ENCODE data around the gene NOL12. TPM values are rescaled to one million over a fixed set of nuclear protein-coding genes. Genes with fewer than 3 reads are reported as not detected.
A peak's percentile ranks its signal among the peaks of the same experiment; 100 is the strongest.

NOL12 gene, protein sequence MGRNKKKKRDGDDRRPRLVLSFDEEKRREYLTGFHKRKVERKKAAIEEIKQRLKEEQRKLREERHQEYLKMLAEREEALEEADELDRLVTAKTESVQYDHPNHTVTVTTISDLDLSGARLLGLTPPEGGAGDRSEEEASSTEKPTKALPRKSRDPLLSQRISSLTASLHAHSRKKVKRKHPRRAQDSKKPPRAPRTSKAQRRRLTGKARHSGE
- 10 to 100 TPM in 2 of 6 donors, 1 to 10 TPM in 4; 6.0 to 12.3 (median 8.5) TPM for total RNA-seq
- 10 to 100 TPM; 19.0 to 25.6 TPM for polyA plus RNA-seq

DNA sequence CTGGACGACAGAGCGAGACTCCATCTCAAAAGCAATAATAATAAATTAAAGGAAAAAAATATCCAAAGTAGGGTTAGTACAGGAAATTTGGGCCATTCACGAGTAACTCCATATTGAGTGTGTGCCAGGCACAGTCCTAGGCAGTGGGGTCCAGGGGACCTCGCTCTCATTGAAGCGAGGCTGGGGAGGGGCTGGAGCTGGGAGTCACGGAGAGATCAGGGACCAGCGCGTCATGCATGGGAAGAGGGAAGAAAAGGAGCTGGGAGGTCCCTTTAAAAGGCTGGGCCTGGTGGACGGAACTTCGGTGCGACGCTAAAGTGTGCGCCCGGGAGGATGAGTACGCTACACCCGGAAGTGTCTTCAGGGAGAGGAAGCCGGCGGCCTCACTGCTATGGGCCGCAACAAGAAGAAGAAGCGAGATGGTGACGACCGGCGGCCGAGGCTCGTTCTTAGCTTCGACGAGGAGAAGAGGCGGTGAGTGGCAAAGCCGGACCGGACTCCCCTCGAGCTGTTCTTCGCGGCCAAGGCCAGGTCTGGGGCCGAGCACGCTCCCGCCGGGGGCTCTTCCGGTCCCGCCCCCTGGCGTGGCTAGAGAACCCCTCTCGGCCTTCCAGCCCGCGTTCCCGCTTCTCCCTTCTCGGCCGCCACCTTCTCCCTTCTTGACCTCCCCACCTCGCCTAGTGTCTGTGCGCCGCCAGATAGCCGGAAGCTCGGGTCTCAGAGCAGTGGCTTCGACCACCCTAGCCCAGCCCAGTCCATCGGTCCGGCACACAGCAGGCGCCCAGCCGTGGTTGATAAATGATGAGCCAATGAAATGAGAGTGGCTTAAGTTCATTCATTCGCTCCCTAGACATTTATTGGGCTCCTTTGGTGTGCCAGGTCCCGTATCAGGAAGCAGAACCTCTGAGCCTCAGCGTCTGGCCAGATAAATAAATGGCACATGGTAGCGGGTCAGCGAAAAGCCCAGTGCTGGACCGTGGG is at the start of gene NOL12:
NOL12 (plus strand) TSS at position 342 of the 981 bp plus-strand sequence; CDS start at position 392, 50 bp downstream.
- Histone ChIP-seq H3K4me1 (peaks cover 0 to 7% (median 0%) of the 10 kb centered on the region in 3 donors), H3K4me3 (peak within 1 kb of the TSS; percentile 70 to 94 (median 85)), H3K9me3 (no peaks in the 10 kb centered on the region), H3K27me3 (no peaks in the 10 kb centered on the region), H3K36me3 (peaks cover 0 to 20% (median 3%) of the 10 kb centered on the region in 3 donors), H3K27ac (peak within 1 kb of the TSS; percentile 24 to 71 (median 65))
- TF ChIP-seq, protein P1, sequence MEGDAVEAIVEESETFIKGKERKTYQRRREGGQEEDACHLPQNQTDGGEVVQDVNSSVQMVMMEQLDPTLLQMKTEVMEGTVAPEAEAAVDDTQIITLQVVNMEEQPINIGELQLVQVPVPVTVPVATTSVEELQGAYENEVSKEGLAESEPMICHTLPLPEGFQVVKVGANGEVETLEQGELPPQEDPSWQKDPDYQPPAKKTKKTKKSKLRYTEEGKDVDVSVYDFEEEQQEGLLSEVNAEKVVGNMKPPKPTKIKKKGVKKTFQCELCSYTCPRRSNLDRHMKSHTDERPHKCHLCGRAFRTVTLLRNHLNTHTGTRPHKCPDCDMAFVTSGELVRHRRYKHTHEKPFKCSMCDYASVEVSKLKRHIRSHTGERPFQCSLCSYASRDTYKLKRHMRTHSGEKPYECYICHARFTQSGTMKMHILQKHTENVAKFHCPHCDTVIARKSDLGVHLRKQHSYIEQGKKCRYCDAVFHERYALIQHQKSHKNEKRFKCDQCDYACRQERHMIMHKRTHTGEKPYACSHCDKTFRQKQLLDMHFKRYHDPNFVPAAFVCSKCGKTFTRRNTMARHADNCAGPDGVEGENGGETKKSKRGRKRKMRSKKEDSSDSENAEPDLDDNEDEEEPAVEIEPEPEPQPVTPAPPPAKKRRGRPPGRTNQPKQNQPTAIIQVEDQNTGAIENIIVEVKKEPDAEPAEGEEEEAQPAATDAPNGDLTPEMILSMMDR (IDR thresholded peaks at IDR 0.05) = no peak
- peak; percentile 93 to 96 (median 96) for ATAC-seq
- FAIRE-seq = no peak
- intact Hi-C loops (cut with DNase I) = loop anchor here in 1 of 3 donors (10.0 kb wide), 1 partner anchor 141 kb away; no protein-coding TSS in a partner anchor
- WGBS, 2 donors = 1 to 2% methylated on average over 61 to 62 of the region's 62 CpGs
- DNase-seq = peak; percentile 79 to 93 (median 82)

DNA sequence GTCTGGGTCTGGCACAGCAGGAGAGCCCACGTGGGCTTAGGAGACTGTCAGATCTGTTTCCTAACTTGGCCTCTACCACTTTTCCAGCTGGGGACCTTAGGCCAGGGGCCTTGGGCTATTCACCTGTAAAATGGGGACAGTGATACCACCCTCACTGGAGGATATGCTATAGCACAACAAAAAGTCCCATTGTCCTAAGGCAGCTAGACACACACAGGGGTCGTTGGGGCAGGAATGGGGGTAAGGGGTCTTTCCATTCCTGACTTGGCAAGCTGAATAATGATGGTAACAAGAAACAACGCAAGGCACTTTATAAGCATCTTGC is 49.2 kb upstream of the NOL12 start:
- Histone ChIP-seq H3K27me3 (no peaks in the 10 kb centered on the region), H3K4me3 (no peak overlapping the region), H3K36me3 (peaks cover 0 to under 1% (median 0%) of the 10 kb centered on the region in 3 donors), H3K9me3 (no peaks in the 10 kb centered on the region), H3K4me1 (peaks cover 0 to 12% (median 5%) of the 10 kb centered on the region in 3 donors), H3K27ac (no peak overlapping the region)
- WGBS, 2 donors = 67 to 75% methylated on average over 3 of the region's 3 CpGs
- intact Hi-C loops (cut with DNase I) = no loop called here
- TF ChIP-seq, protein P1 (IDR thresholded peaks at IDR 0.05) = no peak
- DNase-seq = no peak
- ATAC-seq = no peak
- FAIRE-seq = no peak

DNA sequence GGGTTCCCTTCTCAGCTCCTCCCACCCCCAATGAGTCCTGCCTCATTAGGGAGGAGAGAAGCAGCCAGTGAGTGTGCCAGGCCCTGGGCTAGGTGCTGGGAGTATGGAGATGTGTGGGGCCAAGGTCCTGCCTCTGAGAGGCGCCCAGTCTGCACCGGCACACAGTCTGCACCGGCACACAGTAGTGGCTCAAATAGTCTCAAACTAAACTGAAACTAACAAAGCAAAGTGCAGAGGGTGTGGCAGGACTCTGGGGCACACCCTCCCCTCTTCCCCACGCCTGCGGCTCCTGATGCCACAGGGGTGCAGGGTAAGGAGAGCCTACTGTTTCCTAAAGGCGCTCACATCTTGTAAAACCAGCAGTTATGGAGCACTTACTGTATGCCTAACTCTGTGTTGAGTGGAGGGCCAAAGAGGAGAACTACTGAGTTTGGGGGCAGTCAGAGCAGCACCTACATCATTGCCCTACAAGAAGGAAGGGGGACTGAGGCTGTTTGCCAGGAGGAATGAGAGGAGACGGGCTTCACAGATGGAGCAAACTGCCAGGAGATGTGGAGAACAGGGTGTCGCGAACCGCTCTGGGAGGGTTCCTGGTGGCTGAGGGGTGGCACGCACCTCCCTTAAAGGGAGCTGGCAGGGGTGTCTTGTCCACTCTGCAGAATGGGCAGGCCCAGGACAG is 47.6 kb upstream of the NOL12 start:
- ATAC-seq = no peak

DNA sequence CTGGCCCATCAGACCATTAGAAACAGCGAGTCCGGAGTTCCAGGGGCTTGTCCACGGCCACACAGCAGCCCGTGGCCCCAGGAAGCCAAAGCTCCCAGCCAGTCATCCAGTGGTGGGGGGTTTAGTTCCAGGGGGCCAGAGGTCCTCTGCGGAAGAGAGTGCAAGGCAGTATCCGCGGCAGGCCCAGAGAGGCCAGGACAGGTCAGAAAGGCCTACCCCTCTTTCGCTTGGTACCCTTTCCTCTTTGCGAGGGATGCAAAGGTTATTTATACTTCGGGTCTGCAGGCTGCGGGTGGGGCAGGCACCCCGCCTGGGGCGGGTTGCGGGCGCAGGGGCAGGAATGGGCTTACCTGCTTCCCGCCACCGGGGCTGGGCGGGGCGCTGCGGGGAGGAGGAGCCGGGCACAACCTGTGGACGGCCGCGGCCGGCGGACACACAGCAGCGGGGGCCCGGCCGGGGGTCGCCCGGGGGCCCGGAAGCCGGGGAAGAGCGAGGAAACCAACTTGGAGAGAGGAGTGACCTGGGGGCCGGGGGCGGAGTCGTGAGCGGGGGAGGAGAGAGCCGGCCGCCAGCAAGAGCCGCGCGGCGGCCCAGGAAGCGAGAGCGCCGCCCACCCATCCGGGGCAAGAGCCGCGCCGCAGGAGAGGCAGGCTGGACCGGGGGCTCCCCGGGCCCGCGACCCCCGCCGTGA is 46.9 kb upstream of the NOL12 start, which contains the start of gene SH3BP1:
SH3BP1 (plus strand) TSS at position 600 of the 691 bp plus-strand sequence. CDS start 119 bp downstream, outside the sequence.
- WGBS, 2 donors = 8 to 24% methylated on average over 21 to 57 of the region's 57 CpGs
- H3K4me3 ChIP-seq = peak within 1 kb of the TSS; percentile 45 to 88 (median 61)
- no peak for FAIRE-seq
- TF ChIP-seq, protein P1 (IDR thresholded peaks at IDR 0.05) = no peak
- H3K4me1 ChIP-seq = peaks cover 0 to 12% (median 5%) of the 10 kb centered on the region in 3 donors
- peak in 4 of 6 donors; percentile 41 to 82 (median 54) for DNase-seq
- peak within 1 kb of the TSS in 2 of 4 donors; percentile 8 to 22 for H3K27ac ChIP-seq
- no peaks in the 10 kb centered on the region for H3K27me3 ChIP-seq
- no peaks in the 10 kb centered on the region for H3K9me3 ChIP-seq
- intact Hi-C loops (cut with DNase I) = no loop called here
- ATAC-seq = peak; percentile 58 to 73 (median 64)
- H3K36me3 ChIP-seq = no peaks in the 10 kb centered on the region

More for the DNA sequence above, 47.6 kb upstream of the NOL12 start:
- H3K36me3 ChIP-seq = no peaks in the 10 kb centered on the region
- H3K27ac ChIP-seq = no peak overlapping the region
- DNase-seq (no peak), FAIRE-seq (no peak)
- TF ChIP-seq, protein P1 (IDR thresholded peaks at IDR 0.05) = no peak
- intact Hi-C loops (cut with DNase I) = no loop called here
- peak overlapping the region in 1 of 4 donors; percentile 88 for H3K4me3 ChIP-seq
- H3K9me3 ChIP-seq = no peaks in the 10 kb centered on the region
- WGBS, 2 donors = 73 to 77% methylated on average over 11 of the region's 11 CpGs
- no peaks in the 10 kb centered on the region for H3K27me3 ChIP-seq
- H3K4me1 ChIP-seq = peaks cover 0 to 12% (median 5%) of the 10 kb centered on the region in 3 donors
